CD14-positive monocyte (primary cell): ENCODE data around the gene NLGN1. TPM values are rescaled to one million over a fixed set of nuclear protein-coding genes. Genes with fewer than 3 reads are reported as not detected.

Experiments used
- DNase-seq, 3 donors: peaks; one replicate each; pipeline ENCODE4 v3.0.0-alpha.2; 2011 to 2022
- H2AFZ ChIP-seq: 2 replicates; pipeline ENCODE4 v1.6.0; 2012; ENCODE audit warnings: mild to moderate bottlenecking, low read depth, low read length, inconsistent platforms; ENCODE audit not compliant: insufficient read depth, poor library complexity, severe bottlenecking
- H3K27ac ChIP-seq, 2 donors: 1 replicate in 1 of 2; 2 replicates in 1 of 2; pipeline ENCODE4 v1.5.1; 2012 to 2013; ENCODE audit warnings: low read length in 2 of 2, control low read depth in 1 of 2, inconsistent platforms in 1 of 2, low read depth in 1 of 2, mild to moderate bottlenecking in 1 of 2
- H3K27me3 ChIP-seq, 2 donors: one replicate each; pipeline versions ENCODE4 v1.6.0 to v1.6.1; 2011 to 2013; ENCODE audit warnings: low read length in 2 of 2; ENCODE audit not compliant: control insufficient read depth in 2 of 2, insufficient read depth in 2 of 2
- H3K36me3 ChIP-seq, 2 donors: replicated peaks in 1 of 2; 1 replicate in 1 of 2; 2 replicates in 1 of 2; pipeline versions ENCODE4 v1.5.1 to v1.6.1; 2012 to 2013; ENCODE audit warnings: low read length in 2 of 2, control low read depth in 1 of 2, inconsistent platforms in 1 of 2, mild to moderate bottlenecking in 1 of 2; ENCODE audit not compliant: insufficient read depth in 2 of 2, control insufficient read depth in 1 of 2
- H3K4me1 ChIP-seq, 2 donors: 1 replicate in 1 of 2; 2 replicates in 1 of 2; pipeline versions ENCODE4 v1.5.1 to v1.6.1; 2012 to 2013; ENCODE audit warnings: low read length in 2 of 2, control low read depth in 1 of 2, inconsistent platforms in 1 of 2, mild to moderate bottlenecking in 1 of 2, moderate library complexity in 1 of 2; ENCODE audit not compliant: insufficient read depth in 2 of 2, control insufficient read depth in 1 of 2
- H3K4me2 ChIP-seq: replicated peaks from 2 replicates; pipeline ENCODE3; 2012; ENCODE audit warnings: low read length, moderate library complexity, mild to moderate bottlenecking; ENCODE audit not compliant: poor library complexity, severe bottlenecking; ENCODE audit errors: extremely low read depth
- H3K4me3 ChIP-seq, 3 experiments: fragments of 200-600 bp in 1 of 3; sonication (generic) in 1 of 3; replicated peaks in 1 of 3; 1 replicate in 2 of 3; 2 replicates in 1 of 3; pipeline ENCODE4 v1.5.1; 2011 to 2013; ENCODE audit warnings: low read length in 3 of 3, mild to moderate bottlenecking in 3 of 3, control low read depth in 2 of 3, low read depth in 2 of 3, inconsistent platforms in 1 of 3, moderate library complexity in 1 of 3
- H3K79me2 ChIP-seq: 2 replicates; pipeline ENCODE4 v1.6.0; 2012; ENCODE audit warnings: mild to moderate bottlenecking, control low read depth, inconsistent platforms, low read length, moderate library complexity; ENCODE audit not compliant: insufficient read depth
- H3K9ac ChIP-seq: 2 replicates; pipeline ENCODE4 v1.6.0; 2017; ENCODE audit warnings: low read length, mild to moderate bottlenecking; ENCODE audit not compliant: insufficient read depth, poor library complexity, severe bottlenecking
- H3K9me3 ChIP-seq, 2 donors: replicated peaks in 1 of 2; 1 replicate in 1 of 2; 2 replicates in 1 of 2; pipeline versions ENCODE4 v1.5.1 to v1.6.1; 2012 to 2013; ENCODE audit warnings: low read length in 2 of 2, control low read depth in 1 of 2; ENCODE audit not compliant: control insufficient read depth in 1 of 2, insufficient read depth in 1 of 2
- H4K20me1 ChIP-seq: 2 replicates; pipeline ENCODE4 v1.6.0; 2012; ENCODE audit warnings: mild to moderate bottlenecking, low read length, control low read depth, moderate library complexity; ENCODE audit not compliant: insufficient read depth
- H3K27ac Mint-ChIP-seq, 7 donors: one replicate each; pipeline ENCODE4 v1.8.0; 2020; ENCODE audit warnings: mild to moderate bottlenecking in 7 of 7, mixed read lengths in 7 of 7, moderate library complexity in 6 of 7, inconsistent platforms in 2 of 7
- H3K27me3 Mint-ChIP-seq, 3 donors: one replicate each; pipeline ENCODE4 v1.8.0; 2021 to 2022; ENCODE audit warnings: low read depth in 3 of 3, mild to moderate bottlenecking in 3 of 3, mixed read lengths in 3 of 3, moderate library complexity in 3 of 3, inconsistent platforms in 1 of 3
- H3K36me3 Mint-ChIP-seq, 2 donors: one replicate each; pipeline ENCODE4 v1.8.0; 2020; ENCODE audit warnings: mixed read lengths in 2 of 2, inconsistent platforms in 1 of 2, mild to moderate bottlenecking in 1 of 2
- H3K4me1 Mint-ChIP-seq: one replicate; pipeline ENCODE4 v1.8.0; 2020; ENCODE audit warnings: mild to moderate bottlenecking, mixed read lengths
- H3K4me3 Mint-ChIP-seq, 2 donors: one replicate each; pipeline ENCODE4 v1.8.0; 2020; ENCODE audit warnings: mild to moderate bottlenecking in 2 of 2, mixed read lengths in 2 of 2, moderate library complexity in 1 of 2
- H3K9me3 Mint-ChIP-seq, 7 donors: one replicate each; pipeline ENCODE4 v1.8.0; 2020 to 2022; ENCODE audit warnings: mixed read lengths in 7 of 7, mild to moderate bottlenecking in 6 of 7, moderate library complexity in 6 of 7, inconsistent platforms in 2 of 7
- CTCF ChIP-seq: fragments of 200-600 bp; IDR thresholded peaks from one replicate; pipeline ENCODE4 v1.8.0; 2022; ENCODE audit warnings: antibody characterized with exemption, mild to moderate bottlenecking
- WGBS: methylation state at CpG from one replicate; pipeline ENCODE4 v1.1.5; 2013; ENCODE audit warnings: missing lambda C conversion rate; ENCODE audit not compliant: insufficient coverage; 5-methylcytosine and 5-hydroxymethylcytosine counted together
- intact Hi-C, 2 donors: fragments of 100-400 bp; cut with micrococcal nuclease; formaldehyde crosslinking; loops; one replicate each; pipeline versions ENCODE4 v1.15.0 to v1.15.1; 2023
- polyA plus RNA-seq, 3 donors: library from polyadenylated mRNA; depleted of rRNA in 1 of 3; unstranded in 2 of 3; stranded (reverse) in 1 of 3; fragments of 300-500 nt in 2 of 3; fragments of >200 nt in 1 of 3; fragmentation: Illumina TruSeq in 2 of 3; gene quantifications; 1 replicate in 2 of 3; 2 replicates in 1 of 3; pipeline ENCODE4 v1.2.3, GENCODE V29; 2012 to 2021

The NLGN1 gene
- polyA plus RNA-seq, 3 donors: not detected

- TF ChIP-seq CTCF: no peak
- no peaks in the 10 kb centered on the region for H3K4me1 Mint-ChIP-seq
- H3K9me3 Mint-ChIP-seq: peaks cover 0 to 5% (median 2%) of the 10 kb centered on the region in 7 donors
- H3K79me2 ChIP-seq: no peaks in the 10 kb centered on the region
- peaks cover 0 to 2% (median 1%) of the 10 kb centered on the region in 3 donors for H3K27me3 Mint-ChIP-seq
- H3K4me2 ChIP-seq: no peak overlapping the region
- H2AFZ ChIP-seq: no peak overlapping the region
- no peaks in the 10 kb centered on the region for H4K20me1 ChIP-seq
- no peak overlapping the region for H3K4me3 ChIP-seq
- H3K27ac ChIP-seq: no peak overlapping the region
- H3K27me3 ChIP-seq: no peaks in the 10 kb centered on the region
- H3K4me1 ChIP-seq: no peaks in the 10 kb centered on the region
- intact Hi-C loops: no loop called here
- no CpG with 5 or more reads among the region's 2 CpGs for WGBS
- no peak overlapping the region for H3K4me3 Mint-ChIP-seq
- no peak overlapping the region for H3K9ac ChIP-seq
- H3K27ac Mint-ChIP-seq: no peak overlapping the region
- no peaks in the 10 kb centered on the region for H3K36me3 ChIP-seq
- H3K9me3 ChIP-seq: no peaks in the 10 kb centered on the region
- no peaks in the 10 kb centered on the region for H3K36me3 Mint-ChIP-seq
- DNase-seq: no peak
Measured at GRCh38 chr3:173556546-173556945, 159.0 kb downstream of the NLGN1 start.

GRCh38 chr3:173567997-173568396 lies 170.5 kb downstream of the NLGN1 start:
- Histone ChIP-seq H3K27me3 (no peaks in the 10 kb centered on the region), H3K9me3 (no peaks in the 10 kb centered on the region), H3K4me3 (no peak overlapping the region), H3K27ac (no peak overlapping the region), H3K36me3 (no peaks in the 10 kb centered on the region), H3K9ac (no peak overlapping the region), H3K4me2 (no peak overlapping the region), H4K20me1 (no peaks in the 10 kb centered on the region), H2AFZ (no peak overlapping the region), H3K79me2 (no peaks in the 10 kb centered on the region), H3K4me1 (no peaks in the 10 kb centered on the region)
- DNase-seq: no peak
- H3K9me3 Mint-ChIP-seq: peaks cover 0 to 3% (median 0%) of the 10 kb centered on the region in 7 donors
- 100% methylated on average over 1 of the region's 3 CpGs for WGBS
- H3K36me3 Mint-ChIP-seq: no peaks in the 10 kb centered on the region
- H3K4me1 Mint-ChIP-seq: no peaks in the 10 kb centered on the region
- intact Hi-C loops: no loop called here
- H3K27ac Mint-ChIP-seq: peak overlapping the region in 1 of 7 donors; percentile 30
- no peak overlapping the region for H3K4me3 Mint-ChIP-seq
- no peak for TF ChIP-seq CTCF
- H3K27me3 Mint-ChIP-seq: peaks cover 0 to 2% (median 2%) of the 10 kb centered on the region in 3 donors
